ENCODE results near the gene HMG20A.

DNA sequence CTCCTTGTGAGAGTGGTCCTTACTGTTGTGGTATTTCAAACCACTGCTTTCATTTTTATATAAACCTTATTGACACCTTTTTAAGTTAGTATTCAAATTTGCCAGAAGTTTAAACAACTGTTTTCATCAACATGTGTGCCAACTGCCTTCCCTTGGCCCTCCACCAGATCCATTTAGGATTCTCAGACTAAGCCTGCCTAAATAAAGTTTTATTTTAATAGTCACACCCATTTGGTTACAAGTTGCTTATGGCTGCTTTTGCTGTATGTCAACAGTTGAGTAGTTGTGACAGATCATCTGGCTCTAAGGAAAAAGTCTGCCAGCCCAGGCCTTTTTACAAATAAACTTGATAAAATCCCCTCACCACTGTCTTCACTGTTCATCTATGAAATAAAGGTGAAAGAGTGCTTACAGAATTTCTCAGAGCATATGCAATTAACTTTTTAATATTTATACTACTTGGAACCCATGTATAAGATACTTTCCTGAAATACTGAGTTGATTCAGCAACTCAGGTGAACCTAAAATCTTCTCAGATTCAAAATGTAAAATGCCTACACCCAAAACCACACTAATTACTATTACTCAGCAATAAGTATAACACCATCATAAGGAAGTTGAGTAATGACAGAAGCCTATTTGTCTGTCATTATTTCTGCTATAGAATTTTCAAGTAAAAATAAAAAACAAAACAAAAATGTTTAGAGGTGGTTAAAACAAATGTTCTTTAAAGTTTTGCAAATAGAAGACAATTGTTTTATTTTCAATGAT lies 35.9 kb upstream of the HMG20A start:
- no peak for TF ChIP-seq CTCF (IDR thresholded peaks at IDR 0.05 in 8 of 11, conservative IDR thresholded peaks at IDR 0.05 in 3 of 11)
- no peak for TF ChIP-seq POLR2AphosphoS5 (IDR thresholded peaks at IDR 0.05)
